HS-5 (cell line): Measurements from ENCODE around the gene TSPAN32.

ENCODE experiments used
- DNase-seq: peaks from one replicate; pipeline ENCODE4 v3.0.0-alpha.2; 2012; ENCODE audit warnings: low read depth

Gene TSPAN32, protein sequence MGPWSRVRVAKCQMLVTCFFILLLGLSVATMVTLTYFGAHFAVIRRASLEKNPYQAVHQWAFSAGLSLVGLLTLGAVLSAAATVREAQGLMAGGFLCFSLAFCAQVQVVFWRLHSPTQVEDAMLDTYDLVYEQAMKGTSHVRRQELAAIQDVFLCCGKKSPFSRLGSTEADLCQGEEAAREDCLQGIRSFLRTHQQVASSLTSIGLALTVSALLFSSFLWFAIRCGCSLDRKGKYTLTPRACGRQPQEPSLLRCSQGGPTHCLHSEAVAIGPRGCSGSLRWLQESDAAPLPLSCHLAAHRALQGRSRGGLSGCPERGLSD

DNA sequence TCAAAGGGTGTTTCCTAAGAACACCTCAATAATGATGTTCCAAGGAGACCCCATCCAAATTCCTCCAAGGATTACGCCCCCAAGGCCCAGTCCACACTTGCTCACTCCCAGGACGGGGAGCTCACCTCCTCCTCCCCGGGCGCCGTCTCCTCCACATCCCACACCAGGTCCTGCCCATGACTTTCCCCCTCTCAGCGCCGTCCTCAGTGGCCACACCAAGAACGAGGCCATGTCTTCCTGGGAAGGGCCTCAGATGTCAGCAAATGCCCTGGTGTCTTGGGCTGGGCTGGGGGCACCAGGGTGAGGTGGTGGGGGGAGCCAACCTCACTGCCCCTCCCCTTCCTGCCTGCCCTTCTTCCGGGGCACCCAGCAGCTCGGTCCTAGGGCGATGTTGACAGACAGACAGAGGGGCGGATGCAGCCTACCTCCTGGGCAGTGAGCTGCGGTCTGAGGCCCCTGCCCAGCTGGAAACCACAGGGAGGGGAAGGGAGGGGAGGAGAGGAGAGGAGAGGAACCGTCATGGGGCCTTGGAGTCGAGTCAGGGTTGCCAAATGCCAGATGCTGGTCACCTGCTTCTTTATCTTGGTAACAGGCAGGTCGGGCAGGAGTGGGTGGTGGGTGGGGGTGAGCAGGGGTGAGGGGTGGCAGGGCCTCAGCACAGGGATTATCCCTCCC is at the start of gene TSPAN32, which contains the start of gene C11orf21:
TSPAN32 (plus strand) TSS at position 383 of the 675 bp plus-strand sequence; CDS start at position 520, 137 bp downstream.
C11orf21 (minus strand) TSS at position 288 of the 675 bp plus-strand sequence; CDS start at position 178, 110 bp downstream.
- DNase-seq, result no peak

DNA sequence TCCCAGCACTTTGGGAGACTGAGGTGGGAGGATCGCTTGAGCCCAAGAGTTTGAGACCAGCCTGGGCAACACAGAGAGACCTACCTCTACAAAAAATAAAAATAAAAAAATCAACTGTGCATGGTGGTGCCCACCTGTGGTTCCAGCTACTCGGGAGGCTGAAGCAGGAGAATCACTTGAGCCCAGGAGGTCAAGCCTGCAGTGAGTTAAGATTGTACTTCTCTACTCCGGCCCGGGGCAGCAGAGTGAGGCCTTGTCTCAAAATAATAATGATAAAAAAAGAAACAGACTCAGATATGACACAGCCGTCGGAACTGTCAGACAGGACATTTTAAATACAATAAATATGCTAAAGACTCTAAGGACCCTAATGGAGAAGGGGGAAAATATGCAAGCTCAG is 49.8 kb upstream of the TSPAN32 start:
- DNase-seq, result no peak

DNA sequence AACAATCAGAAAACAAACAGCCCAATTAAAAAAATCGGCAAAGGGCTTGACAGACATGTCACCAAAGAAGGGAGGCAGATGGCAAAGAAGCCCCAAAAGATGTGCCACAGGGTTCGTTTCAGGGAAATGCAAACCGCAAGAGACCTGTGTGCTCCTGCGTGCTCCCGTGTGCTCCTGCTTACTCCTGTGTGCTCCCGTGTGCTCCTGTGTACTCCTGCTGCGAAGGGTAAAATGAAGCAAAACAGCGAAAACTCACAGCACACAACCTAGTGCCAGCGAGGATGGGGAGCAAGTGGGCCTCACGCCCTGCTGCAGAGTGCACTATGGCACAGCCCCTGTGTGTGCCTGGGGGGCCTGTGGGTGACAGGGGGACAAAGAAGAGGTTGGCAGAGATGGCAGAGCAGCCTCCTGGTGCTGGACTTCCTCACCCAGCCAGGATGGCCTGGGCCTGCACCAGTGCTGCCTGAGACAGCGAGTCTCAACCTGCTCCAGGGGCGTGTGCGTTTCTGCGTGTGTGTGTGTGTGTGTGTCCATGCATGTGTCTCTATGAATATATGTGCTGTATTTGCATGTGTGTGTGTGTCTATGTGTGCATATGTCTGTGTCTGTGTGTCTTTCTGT is 45.4 kb upstream of the TSPAN32 start:
- no peak for DNase-seq

DNA sequence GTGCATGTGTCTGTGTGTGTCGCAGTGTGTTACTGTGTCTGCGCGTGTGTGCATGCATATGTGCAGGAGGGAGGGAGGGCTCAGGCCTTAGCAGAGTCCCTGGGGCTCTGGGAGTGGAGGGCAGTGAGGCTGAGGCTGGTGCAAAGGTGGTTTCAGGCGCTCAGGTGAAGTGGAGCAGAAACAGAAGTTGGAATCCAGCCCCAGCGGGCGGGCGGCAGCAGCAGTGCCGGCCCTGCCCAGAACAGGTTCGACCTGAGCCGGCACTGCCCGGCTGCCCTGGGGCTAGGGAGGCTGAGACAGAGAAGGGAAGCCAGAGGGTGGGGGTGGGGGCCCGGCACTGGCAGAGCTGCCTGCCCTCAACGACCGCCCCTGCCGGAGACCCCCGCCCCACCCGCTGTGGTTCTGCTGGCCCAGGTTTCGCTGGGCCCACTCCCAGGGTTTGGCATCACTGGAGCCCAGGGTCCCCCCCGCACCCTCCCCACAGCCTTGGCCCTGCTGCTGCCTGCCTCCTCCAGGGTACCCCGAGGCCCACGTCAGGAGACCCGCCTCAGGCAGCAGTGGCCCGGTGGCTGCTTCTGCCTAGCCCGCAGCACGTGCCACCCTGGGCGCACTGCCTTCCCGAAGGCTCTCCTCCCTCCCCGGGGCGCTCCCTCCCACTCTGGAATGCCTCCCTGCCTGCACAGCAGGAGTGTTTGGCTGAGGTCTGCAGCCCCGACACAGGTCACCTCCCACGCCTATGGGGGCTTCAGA is 44.7 kb upstream of the TSPAN32 start:
- no peak for DNase-seq

DNA sequence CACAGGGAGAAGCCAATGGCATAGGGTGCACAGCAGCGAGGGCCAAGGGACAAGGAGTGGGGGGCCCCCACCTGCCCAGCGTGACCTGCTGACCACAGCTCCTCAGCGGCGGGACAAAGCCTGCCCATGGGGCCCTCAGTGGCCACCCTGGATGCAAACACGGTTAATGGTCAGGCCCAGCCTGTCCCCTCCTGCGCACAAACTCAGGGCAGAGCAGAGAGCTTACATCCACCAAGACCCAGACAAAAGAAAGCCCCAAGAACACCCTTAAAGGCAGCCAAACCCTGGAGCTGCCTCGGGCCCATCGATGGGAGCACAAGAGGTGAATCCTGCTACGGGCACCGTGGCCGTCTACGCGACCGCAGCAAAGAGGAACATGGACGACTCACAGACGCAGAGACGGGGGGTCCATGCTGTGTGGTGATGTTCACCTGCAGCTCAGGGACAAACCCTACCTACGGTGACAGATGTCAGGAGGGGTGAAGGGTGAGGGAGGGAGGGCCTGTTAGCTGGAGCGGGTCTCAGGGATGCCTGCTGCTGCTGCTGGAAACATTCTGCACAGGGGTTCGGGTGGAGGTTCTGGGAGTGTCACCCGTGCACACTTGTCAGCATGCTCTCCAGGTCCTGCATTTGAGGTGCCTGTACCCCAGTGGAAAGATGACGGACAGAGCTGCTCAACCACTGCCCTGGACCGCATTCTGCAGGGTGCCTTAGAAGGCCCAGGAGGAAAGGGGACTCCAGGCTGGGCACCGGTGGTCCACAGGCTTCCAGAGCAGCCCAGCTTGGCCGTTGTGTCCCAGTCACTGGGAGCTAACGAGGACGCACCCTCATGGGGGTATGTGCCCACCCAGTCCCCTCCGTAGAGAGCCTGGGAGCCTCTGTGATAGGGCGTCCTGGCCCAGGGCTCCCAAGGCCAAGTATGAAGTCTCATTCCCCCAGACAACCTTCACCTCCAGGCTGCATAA is 43.0 kb upstream of the TSPAN32 start:
- DNase-seq, result no peak

DNA sequence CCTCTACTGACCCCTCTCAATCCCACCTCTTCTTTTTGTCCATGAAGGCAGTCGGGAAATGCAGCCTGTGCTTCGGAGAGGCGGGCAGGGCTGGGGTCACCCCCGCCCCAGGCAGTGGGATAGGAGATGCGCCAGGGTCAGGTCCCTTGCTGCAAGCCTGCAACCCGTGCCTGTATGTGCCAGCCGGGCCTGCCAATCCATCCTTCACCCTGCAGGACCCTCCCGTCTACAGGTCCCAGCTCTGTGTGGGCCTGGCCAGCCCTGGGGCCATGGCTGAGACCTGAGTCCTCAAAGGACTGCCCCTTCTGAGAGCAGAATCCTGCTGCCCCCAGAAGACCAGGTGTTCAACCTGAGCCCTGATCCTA is 42.4 kb upstream of the TSPAN32 start:
- no peak for DNase-seq

DNA sequence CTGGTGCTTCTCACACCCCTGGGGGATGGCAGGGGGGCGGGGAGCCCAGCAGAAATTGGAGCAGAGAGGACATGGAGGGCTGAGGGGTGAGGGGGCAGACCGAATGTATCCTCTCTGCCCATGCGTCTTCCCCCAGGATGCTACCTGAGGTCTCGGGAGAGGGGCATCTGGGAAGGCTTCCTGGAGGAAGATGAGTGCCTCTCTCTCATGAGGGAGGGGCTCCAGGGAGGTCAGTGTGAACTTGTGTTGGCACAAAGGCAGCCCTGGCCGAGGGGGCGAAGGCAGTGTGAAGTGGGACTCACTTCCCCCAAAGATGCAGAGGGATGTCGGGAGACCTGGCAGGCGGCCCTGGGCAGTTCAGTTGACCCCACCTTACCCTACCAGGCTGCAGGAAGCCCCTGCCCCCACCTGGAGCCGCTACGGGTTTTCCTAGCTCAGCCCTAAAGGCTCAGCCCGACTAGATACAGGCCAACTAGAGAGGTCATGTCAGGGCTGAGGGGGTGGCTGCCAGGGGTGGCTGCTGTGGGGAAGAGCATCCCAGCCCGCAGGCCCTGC is 41.8 kb upstream of the TSPAN32 start:
- DNase-seq, result no peak

DNA sequence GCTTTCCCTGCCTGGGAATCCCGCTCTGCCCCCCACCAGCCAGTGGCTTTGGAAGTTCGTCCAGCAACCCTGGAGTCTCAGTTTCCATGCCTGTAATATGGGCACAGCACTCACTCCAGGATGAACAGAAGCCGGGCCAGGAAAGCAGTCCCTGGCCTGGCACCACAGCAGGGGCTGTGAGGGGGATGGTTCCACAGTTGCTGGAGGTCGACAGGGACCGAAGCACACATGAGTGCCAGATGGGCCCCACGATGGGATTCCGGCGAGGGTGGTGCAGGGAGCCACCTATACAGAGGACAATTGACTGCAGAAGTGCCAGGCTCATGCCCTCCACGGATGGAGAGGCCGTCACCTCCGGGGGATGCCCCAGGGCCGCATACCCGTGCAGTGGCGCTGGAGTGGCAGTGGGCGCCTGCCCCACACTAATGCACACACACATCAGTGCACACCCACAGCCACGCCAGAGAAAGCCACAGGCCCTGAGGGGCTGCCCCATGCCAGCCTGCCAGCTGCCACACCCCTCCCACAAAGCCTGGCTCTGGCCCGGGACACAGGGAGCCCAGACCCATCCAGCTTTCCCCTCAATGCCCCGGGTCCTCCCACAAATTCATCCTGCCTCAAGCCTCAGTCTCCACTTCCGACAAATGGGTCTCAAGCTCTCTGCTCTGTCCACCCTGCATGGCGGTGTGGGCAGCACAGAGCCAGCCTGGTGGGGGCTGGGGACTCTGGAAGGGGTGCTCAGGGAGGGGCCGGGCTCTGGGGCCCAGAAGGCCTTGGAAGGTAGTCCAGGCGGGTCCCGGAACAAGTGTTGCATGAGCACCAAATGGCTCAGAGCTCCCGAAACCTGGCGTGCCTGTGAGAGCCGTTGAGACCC is 41.1 kb upstream of the TSPAN32 start:
- no peak for DNase-seq

DNA sequence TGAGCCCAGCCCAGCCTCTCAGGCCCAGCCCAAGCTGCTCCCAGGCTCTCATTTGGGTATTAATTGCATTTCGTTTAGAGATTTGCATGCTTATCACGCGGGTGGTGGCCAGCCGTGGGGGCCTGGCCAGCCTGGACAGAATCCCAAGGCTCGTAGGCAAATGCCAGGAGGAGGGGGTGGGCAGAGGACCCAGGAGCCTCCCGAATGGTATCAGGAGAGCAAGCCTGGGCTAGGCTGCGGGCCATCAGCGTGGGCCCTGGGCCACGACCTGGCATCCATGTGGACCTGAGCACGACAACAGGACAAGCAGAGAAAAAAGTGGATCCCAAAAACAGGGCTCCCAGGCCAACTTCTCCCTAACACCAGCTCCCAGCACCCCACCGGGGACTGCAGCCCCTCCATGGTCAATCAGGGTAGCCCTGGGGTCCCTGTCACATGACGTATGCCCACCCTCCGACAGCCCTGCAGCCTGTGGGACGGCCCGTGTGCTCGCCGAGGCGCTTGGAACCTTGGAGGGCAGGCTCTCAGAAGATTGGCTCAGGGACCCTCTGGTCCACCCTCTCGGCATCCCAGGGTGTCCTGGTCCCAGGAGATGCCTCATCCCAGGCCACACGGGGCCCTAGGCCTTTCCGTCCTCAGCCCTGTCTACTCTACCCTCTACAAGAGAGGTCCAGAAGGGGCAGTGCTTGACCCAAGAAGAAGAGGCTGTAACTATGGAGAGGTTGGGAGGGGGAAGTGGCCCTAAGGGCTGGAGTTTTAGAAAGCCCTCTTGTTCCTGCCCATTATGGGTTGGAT is 40.2 kb upstream of the TSPAN32 start:
- no peak for DNase-seq

DNA sequence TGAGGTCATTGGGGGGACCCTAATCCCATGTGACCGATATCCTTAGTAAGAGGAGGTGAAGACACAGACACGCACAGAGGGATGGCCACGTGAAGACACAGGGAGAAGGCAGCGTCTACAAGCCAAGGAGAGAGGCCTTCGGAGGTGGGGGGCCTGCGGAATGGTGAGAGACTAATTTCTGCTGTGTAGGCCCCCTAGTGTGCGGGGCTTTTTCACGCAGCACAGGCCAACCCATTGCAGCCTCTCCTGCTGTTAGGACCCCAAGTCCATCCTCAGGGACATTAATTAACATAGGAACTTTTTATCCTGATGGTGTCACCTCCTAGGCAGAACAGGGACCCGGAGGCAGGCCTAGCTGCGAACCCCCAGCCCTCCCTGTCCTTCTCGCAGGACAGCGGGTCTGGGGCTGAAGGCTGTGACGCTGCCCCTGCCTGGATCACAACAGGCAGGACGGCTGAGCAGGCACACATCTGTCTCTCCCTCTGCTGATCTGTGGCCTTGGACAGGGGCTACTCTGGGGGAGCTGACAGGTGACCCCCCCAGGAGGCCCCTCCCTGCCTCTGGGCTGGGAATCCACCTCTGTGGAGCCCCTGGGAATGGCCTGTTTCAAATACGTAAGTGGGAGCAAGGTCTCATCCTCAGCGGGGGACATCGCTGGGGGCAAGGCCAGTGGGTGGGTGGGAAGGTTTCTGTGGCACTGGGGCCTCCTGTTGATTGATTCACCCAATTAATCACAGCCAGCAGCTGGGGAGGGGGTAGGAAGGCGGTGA is 39.3 kb upstream of the TSPAN32 start:
- DNase-seq, result no peak

DNA sequence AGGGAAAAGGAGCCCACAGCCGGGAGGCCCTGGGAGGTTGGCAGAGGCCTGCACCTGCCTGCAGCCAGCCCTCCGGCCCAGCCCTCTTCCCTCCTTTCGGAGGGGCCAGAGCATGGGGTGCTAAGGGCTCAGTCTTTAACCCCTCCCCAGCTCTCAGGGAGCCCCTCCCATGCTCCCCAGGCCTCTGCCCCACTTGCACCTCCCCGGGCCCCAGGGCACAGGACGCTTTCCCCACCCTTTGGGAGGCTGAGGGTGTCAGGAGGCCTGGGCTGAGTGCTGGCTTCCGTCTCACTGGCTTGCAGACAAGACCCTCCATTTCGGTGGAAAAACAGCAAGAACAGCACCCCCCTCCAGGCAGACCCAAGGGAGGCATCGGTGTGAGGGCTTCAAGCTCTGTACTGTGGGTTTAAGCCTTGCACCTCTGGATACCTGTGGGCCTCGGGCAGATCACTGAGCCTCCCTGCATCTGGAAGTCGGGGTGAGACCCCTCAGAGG is 38.7 kb upstream of the TSPAN32 start:
- no peak for DNase-seq

DNA sequence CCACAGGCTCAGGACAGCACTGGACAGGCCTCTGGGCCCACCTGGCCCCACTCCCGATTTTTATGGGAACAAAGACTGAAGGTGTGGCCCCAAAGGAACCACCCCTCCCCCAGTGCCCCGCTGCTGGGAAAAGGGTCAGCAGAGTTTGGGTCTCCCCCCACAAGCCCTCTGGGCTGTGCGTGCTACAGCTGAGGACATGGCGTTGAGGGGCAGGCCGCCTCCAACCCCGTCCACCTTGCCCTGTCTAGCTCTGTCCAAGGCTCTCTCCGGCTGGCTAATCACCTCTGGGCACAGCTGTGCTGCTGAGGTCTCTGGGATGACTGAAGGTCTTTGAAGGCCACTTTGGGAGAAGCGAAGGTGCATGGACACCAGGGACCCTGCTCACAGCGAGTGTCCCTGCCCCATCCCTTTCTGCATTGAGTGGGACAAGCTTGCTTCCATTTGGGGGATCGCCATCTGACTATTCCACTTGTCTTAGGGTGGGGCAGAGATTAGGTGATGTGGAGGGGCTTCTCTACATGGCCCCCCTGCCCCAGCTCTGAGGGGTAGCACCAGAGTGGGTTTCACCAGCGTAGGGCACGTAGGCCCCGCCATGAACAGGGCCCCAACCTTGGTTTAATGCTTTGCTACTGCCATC is 38.0 kb upstream of the TSPAN32 start:
- no peak for DNase-seq

DNA sequence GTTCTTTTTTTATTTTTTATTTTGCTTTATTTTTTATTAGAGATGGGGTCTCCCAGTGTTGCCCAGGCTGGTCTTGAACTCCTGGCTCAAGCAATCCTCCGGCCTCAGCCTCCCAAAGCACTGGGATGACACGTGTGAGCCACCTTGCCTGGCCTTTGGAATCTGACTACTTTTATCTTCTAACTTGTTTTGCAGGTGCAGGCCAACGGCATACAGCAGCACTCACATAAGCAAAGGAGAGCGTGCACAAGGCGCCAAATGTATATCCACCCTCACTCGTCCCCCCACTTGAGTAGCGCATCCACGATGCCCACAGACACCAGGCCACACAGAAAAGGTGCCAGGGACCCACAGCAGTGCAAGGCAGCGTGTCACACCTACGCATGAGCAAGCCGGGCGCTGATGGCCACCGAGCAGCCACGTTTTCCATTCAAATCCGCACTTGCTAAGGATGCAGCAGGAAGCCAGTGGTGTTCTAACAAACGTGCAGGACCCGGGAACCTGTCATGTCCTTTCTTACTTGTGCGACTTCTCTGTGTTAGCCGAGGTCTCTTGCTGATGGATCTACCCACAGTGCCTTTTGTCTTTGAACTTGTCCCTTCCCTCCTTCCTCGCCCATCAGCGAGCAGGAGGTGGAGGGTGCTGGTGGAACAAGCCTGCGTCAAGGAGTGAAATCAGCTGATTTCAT is 37.3 kb upstream of the TSPAN32 start:
- DNase-seq, result no peak

DNA sequence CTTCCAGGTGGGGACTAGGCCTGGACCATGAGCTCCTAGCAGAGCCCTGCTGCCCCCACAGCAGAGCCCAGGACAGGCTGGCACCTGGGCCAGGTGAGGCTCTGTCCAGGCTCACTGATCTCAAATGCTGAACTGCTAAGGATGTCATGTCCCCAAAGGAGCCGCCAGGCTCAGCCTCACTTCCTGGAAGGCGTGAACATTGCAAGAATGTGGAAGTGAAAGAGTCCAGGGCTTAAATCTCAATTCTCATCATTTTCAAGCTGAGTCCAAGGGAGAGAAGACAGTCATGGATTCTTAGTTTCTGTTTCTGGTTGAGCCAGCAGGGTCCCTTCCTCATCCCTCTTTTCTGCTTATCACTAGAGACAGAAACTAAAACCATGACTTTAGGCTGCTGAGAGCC is 36.4 kb upstream of the TSPAN32 start:
- no peak for DNase-seq

DNA sequence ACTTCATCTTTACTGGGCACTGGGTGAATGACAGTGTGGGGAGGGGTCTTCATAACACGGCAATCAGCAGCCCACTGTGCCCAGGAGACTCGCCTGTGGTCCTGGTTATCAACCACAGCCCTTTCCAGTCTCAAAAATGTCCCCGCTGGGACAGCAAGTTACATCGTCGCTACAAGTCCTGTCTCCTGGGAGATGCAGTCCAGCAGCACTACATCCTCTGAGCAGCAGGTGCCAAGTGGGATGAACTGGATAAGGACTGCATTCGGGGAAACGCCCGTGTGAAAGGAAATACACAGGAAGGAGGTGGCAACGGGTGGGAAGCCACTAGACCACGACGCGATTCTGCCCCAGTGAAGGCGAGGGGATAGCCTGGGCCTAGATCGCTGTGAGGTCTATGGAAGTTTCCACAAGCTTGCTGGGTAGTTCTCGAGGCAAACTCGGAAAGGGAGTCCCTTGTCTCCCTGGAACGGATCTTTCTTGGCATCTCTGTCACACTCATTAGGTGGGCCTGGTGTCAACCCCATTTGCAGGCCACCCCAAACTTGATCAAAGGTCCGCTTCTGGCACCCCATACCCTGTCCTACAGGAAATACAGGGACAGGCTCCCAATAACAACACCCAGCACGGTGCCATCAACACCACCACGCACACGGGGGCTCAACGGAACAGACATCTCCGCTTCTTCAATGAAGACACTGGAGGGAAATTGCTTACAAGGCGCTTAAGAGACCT is 35.8 kb upstream of the TSPAN32 start:
- no peak for DNase-seq

DNA sequence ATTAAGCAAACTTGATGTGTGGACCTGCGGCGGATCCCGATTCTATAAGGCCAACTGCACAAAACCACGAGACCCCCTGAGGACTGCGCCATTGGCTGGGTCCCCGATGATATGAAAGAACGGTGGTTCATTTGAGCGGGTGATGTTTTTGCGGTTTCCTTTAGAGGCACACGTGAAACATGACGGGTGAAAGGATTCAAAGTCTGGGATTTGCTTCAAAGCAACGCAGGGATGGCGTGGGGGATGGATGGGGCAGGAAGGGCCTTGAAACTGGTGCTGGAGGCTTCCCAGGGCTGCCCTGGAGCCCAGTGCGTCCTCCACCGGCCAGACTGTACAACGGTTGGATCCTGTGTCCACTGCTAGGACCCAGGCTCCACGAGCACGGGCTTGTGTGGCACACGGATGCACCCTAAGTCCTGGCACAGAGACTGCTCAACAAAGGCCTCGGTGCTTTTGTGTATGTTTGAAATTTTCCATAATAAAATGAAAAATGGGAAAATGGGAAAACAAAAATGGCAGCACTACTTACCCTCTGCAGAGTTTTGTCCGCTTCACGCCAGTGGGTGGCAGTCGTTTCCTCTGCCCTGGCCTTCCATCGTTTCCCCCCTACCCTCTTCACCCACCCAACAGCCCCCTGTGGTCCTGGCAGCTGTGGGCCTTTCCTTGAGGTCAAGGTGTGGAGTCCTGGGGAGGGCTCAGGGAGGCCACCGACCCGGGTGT is 35.1 kb upstream of the TSPAN32 start:
- no peak for DNase-seq
